ENCODE results near the gene MAPK7. TPM values are rescaled to one million over a fixed set of nuclear protein-coding genes. Genes with fewer than 3 reads are reported as not detected.

MAPK7 gene
- total and polyA plus RNA-seq, 2 of the 4 experiments (the other 2 are of a cell fraction), result 9.7 to 25.4 TPM

DNA sequence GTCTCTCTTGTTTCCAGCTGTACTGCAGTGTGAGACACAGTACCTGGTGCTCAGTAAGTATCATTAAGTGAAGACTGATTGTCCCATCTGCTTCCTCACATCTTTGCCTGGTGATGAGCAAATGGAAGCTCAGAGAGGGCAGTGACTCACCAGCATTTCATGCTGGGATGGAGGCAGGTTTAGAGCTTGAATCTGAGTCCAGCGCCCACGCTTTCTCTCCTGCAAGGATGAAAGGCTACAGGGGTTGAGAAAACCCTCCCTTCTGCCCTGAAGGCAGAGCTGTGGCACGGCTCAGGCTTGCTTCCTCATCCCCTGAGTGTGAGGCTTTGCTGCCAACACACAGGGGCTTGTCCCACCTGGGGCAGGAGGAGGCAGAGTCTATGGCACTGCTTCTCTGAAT, 31.2 kb downstream of the MAPK7 start:
- peak overlapping the region; percentile 78; the same call in 1 of the 2 replicates for H2BK20ac ChIP-seq (ENCODE audit: low read depth, low read length)
- no peak overlapping the region for H3K9ac ChIP-seq (ENCODE audit: low read depth, low read length)
- no CpG with 5 or more reads among the region's 3 CpGs for WGBS, 2 experiments (ENCODE audit: extremely low coverage in 2 of 2, insufficient read length in 1 of 2)
- H3K18ac ChIP-seq (ENCODE audit: low read depth, low read length), result no peak overlapping the region
- no TSS peak for BruUV-seq (replicated peaks)
- H4K20me1 ChIP-seq (ENCODE audit: insufficient read depth, low read length), result no peaks in the 10 kb centered on the region
- no peak overlapping the region for H3K27ac ChIP-seq (ENCODE audit: insufficient read depth, low read length)
- no peak overlapping the region for H3K4me2 ChIP-seq (ENCODE audit: low read depth, low read length)
- no peak overlapping the region for H4K5ac ChIP-seq (ENCODE audit: low read depth, low read length)
- H2BK15ac ChIP-seq (ENCODE audit: low read depth, low read length), result no peak overlapping the region
- peak overlapping the region in 1 of 2 experiments; percentile 61; a peak in 2 of 4 replicates for H4K8ac ChIP-seq (ENCODE audit: low read depth in 2 of 2, low read length in 2 of 2)
- peak overlapping the region; percentile 1 for H2BK5ac ChIP-seq (ENCODE audit: low read depth, low read length, poor library complexity, severe bottlenecking)
- H3K9me1 ChIP-seq (ENCODE audit: insufficient read depth, low read length), result peaks cover 11% of the 10 kb centered on the region
- H3K14ac ChIP-seq (replicated peaks; ENCODE audit: low read depth, low read length), result no peak overlapping the region
- H3K36me3 ChIP-seq (ENCODE audit: control insufficient read depth, insufficient read depth, low read length), result no peaks in the 10 kb centered on the region
- dilution Hi-C loops (cut with HindIII; ENCODE audit: low sequenced_read_pairs, unreplicated experiment), result no loop called here
- peak; percentile 86 for ATAC-seq (ENCODE audit: low read depth)
- no peaks in the 10 kb centered on the region for H3K27me3 ChIP-seq (ENCODE audit: control insufficient read depth, insufficient read depth, low read length)
- H3K23ac ChIP-seq (ENCODE audit: low read depth, low read length), result no peak overlapping the region
- no peak overlapping the region for H3K56ac ChIP-seq (ENCODE audit: extremely low read depth, insufficient read depth, low read length)
- in situ Hi-C loops (cut with MboI; ENCODE audit: low sequenced_read_pairs), result no loop called here
- no peaks in the 10 kb centered on the region for H3K9me3 ChIP-seq (ENCODE audit: control insufficient read depth, insufficient read depth, low read length)
- peaks cover 11% of the 10 kb centered on the region; the same call in 1 of the 2 replicates for H3K4me1 ChIP-seq (ENCODE audit: control insufficient read depth, insufficient read depth, low read length)
- DNase-seq, result peak; percentile 91
- intact Hi-C loops (cut with micrococcal nuclease), result no loop called here
- CTCF ChIA-PET, result interaction anchor here (0.7 to 2.5 kb wide), 2 partner anchors 9 to 47 kb away, joined by 3 to 12 read pairs; partner anchors contain the start of gene B9D1
- peak overlapping the region; percentile 50 for H2BK120ac ChIP-seq (ENCODE audit: low read depth, low read length)
- H4K91ac ChIP-seq (ENCODE audit: insufficient read depth, low read depth, low read length), result peak overlapping the region; percentile 46; the same call in 1 of the 2 replicates
- TF ChIP-seq RCOR1 (IDR thresholded peaks at IDR 0.05; ENCODE audit: insufficient replicate concordance, low read length), result peak; percentile 41
- no peak for TF ChIP-seq RAD21 (IDR thresholded peaks at IDR 0.05; ENCODE audit: low read length)
- no peak for TF ChIP-seq SMC3 (IDR thresholded peaks at IDR 0.05; ENCODE audit: low read depth, low read length)
- TF ChIP-seq CHD1 (IDR thresholded peaks at IDR 0.05; ENCODE audit: low read depth, low read length), result no peak
- TF ChIP-seq MAFK (IDR thresholded peaks at IDR 0.05; ENCODE audit: low read depth, low read length), result no peak
- peak; percentile 60; the same call in 1 of the 2 replicates for TF ChIP-seq FOS (IDR thresholded peaks at IDR 0.05; ENCODE audit: low read depth, low read length)
- TF ChIP-seq BHLHE40 (IDR thresholded peaks at IDR 0.05; ENCODE audit: low read depth, low read length), result no peak
- no peak for TF ChIP-seq MAZ (IDR thresholded peaks at IDR 0.05; ENCODE audit: borderline replicate concordance, low read depth, low read length)
- TF ChIP-seq CEBPB (IDR thresholded peaks at IDR 0.05; ENCODE audit: low read depth, low read length), result peak; percentile 28; the same call in 1 of the 2 replicates
- no peak for TF ChIP-seq CTCF (conservative IDR thresholded peaks at IDR 0.05; ENCODE audit: low read depth, low read length)
- TF ChIP-seq NFE2L2 (IDR thresholded peaks at IDR 0.05; ENCODE audit: low read depth, low read length), result no peak
- TF ChIP-seq ELK1 (IDR thresholded peaks at IDR 0.05; ENCODE audit: borderline replicate concordance, low read depth, low read length), result no peak
- no peak overlapping the region for H3K4me3 ChIP-seq (ENCODE audit: insufficient read depth, low read depth, low read length)
- H2AFZ ChIP-seq (replicated peaks; ENCODE audit: low read length, poor library complexity), result peak overlapping the region; percentile 77
- 0 out of 2 replicates have a peak overlapping the region, but pooled peaks have one; percentile 0 for H2AK5ac ChIP-seq (ENCODE audit: low read depth, low read length)
- POLR2A ChIA-PET (ENCODE audit: unreplicated experiment), result interaction anchor here (0.5 to 0.6 kb wide), 3 partner anchors 22 to 44 kb away, joined by 3 to 7 read pairs (median 4); partner anchors contain the start of gene MFAP4
- no peaks in the 10 kb centered on the region for H3K79me1 ChIP-seq (ENCODE audit: low read depth in 1 of 2, low read length in 2 of 2)
- H3K4ac ChIP-seq (ENCODE audit: low read depth, low read length), result 0 out of 2 replicates have a peak overlapping the region, but pooled peaks have one; percentile 17
- peak overlapping the region; percentile 85 for H2AK9ac ChIP-seq (replicated peaks; ENCODE audit: low read depth, low read length, poor library complexity)

Data from IMR-90 (cell line).